HEK293 (cell line): Measurements from ENCODE around the gene TMEM87B.

Source experiments
- CTCF ChIA-PET: fragments of 350-600 bp; formaldehyde crosslinking; extraction: SDS; loops from one replicate; lab custom pipeline; 2021; ENCODE audit warnings: antibody characterized with exemption; lab: Yijun Ruan, JAX
- POLR2A ChIA-PET: fragments of 300-600 bp; formaldehyde crosslinking; extraction: SDS; loops from one replicate; lab custom pipeline; 2020; ENCODE audit warnings: antibody characterized with exemption, inconsistent platforms; lab: Yijun Ruan, JAX
- H3K27ac ChIP-seq: fragments of 200-500 bp; sonication (Bioruptor generic); 2 replicates; pipeline ENCODE4 v1.5.1; 2014; ENCODE audit warnings: low read depth, low read length, control low read depth, inconsistent platforms; ENCODE audit errors: extremely low read depth
- H3K36me3 ChIP-seq, 2 experiments: fragments of 200-500 bp in 1 of 2; sonication (Bioruptor generic) in 1 of 2; 1 replicate in 1 of 2; 2 replicates in 1 of 2; pipeline ENCODE4 v1.5.1; 2014 to 2017; ENCODE audit warnings: inconsistent platforms in 2 of 2, low read length in 2 of 2; ENCODE audit not compliant: control insufficient read depth in 2 of 2, insufficient read depth in 1 of 2
- H3K4me1 ChIP-seq: fragments of 200-500 bp; sonication (Bioruptor generic); 2 replicates; pipeline ENCODE4 v1.5.1; 2014; ENCODE audit warnings: mild to moderate bottlenecking, low read length, inconsistent platforms; ENCODE audit not compliant: control insufficient read depth, insufficient read depth
- H3K4me3 ChIP-seq: 2 replicates; pipeline ENCODE4 v1.5.1; 2011; ENCODE audit warnings: low read depth, mild to moderate bottlenecking, control low read depth, low read length, moderate library complexity
- H3K9me3 ChIP-seq: fragments of 200-500 bp; sonication (Bioruptor generic); 2 replicates; pipeline ENCODE4 v1.5.1; 2014; ENCODE audit warnings: low read depth, low read length, inconsistent platforms; ENCODE audit not compliant: control insufficient read depth, insufficient read depth
- KLF16 ChIP-seq: fragments of 450-650 bp; formaldehyde crosslinking; IDR thresholded peaks from 2 replicates; pipeline ENCODE4 v1.5.1; 2017; ENCODE audit warnings: missing biosample characterization, missing genetic modification characterization
- MEIS1 ChIP-seq: sonication (generic); formaldehyde crosslinking; IDR thresholded peaks from 2 replicates; pipeline ENCODE4 v1.8.1; 2022; ENCODE audit warnings: missing genetic modification reagents, mild to moderate bottlenecking, borderline replicate concordance
- MYNN ChIP-seq: fragments of 450-650 bp; formaldehyde crosslinking; IDR thresholded peaks from 2 replicates; pipeline ENCODE4 v1.5.1; 2016; ENCODE audit warnings: missing biosample characterization, missing genetic modification characterization, borderline replicate concordance
- RBAK ChIP-seq: fragments of 450-650 bp; formaldehyde crosslinking; IDR thresholded peaks from 2 replicates; pipeline ENCODE4 v1.5.1; 2016; ENCODE audit warnings: missing biosample characterization, missing genetic modification characterization
- SCRT2 ChIP-seq: fragments of 450-650 bp; formaldehyde crosslinking; IDR thresholded peaks from 2 replicates; pipeline ENCODE4 v1.5.1; 2016; ENCODE audit warnings: missing biosample characterization, missing genetic modification characterization
- TRIM28 ChIP-seq: IDR thresholded peaks from 2 replicates; pipeline ENCODE4 v1.6.1; 2011; ENCODE audit warnings: low read length, control low read depth, borderline replicate concordance
- ZBTB20 ChIP-seq: fragments of 450-650 bp; formaldehyde crosslinking; IDR thresholded peaks from 2 replicates; pipeline ENCODE4 v1.5.1; 2016; ENCODE audit warnings: missing biosample characterization, missing genetic modification characterization
- ZNF10 ChIP-seq: fragments of 450-650 bp; formaldehyde crosslinking; IDR thresholded peaks from 2 replicates; pipeline ENCODE4 v1.5.1; 2017; ENCODE audit warnings: missing biosample characterization, missing genetic modification characterization
- ZNF112 ChIP-seq: fragments of 450-650 bp; formaldehyde crosslinking; IDR thresholded peaks from 2 replicates; pipeline ENCODE4 v1.5.0; 2017; ENCODE audit warnings: missing biosample characterization, missing genetic modification characterization
- ZNF138 ChIP-seq: fragments of 450-650 bp; formaldehyde crosslinking; IDR thresholded peaks from 2 replicates; pipeline ENCODE4 v1.5.1; 2016; ENCODE audit warnings: missing biosample characterization, missing genetic modification characterization, borderline replicate concordance
- ZNF404 ChIP-seq: fragments of 450-650 bp; formaldehyde crosslinking; IDR thresholded peaks from 2 replicates; pipeline ENCODE4 v1.5.1; 2017; ENCODE audit warnings: missing biosample characterization, missing genetic modification characterization
- ZNF426 ChIP-seq: fragments of 450-650 bp; formaldehyde crosslinking; IDR thresholded peaks from 2 replicates; pipeline ENCODE4 v1.5.1; 2017; ENCODE audit warnings: missing biosample characterization, missing genetic modification characterization, mild to moderate bottlenecking, inconsistent platforms, moderate library complexity
- ZNF610 ChIP-seq: fragments of 450-650 bp; formaldehyde crosslinking; IDR thresholded peaks from 2 replicates; pipeline ENCODE4 v1.5.1; 2016; ENCODE audit warnings: missing biosample characterization, missing genetic modification characterization, borderline replicate concordance
- ZNF701 ChIP-seq: fragments of 450-650 bp; formaldehyde crosslinking; IDR thresholded peaks from 2 replicates; pipeline ENCODE4 v1.5.1; 2016; ENCODE audit warnings: missing biosample characterization, missing genetic modification characterization
- TF ChIP-seq, protein P1 (sequence below): fragments of 450-650 bp; formaldehyde crosslinking; IDR thresholded peaks from 2 replicates; pipeline ENCODE4 v1.5.1; 2017; ENCODE audit warnings: missing biosample characterization, mild to moderate bottlenecking, missing genetic modification characterization, moderate library complexity
- TF ChIP-seq, protein P2 (sequence below): fragments of 450-650 bp; formaldehyde crosslinking; IDR thresholded peaks from 2 replicates; pipeline ENCODE4 v1.5.1; 2016; ENCODE audit warnings: missing biosample characterization, missing genetic modification characterization
- TF ChIP-seq, protein P3 (sequence below): sonication (generic); formaldehyde crosslinking; IDR thresholded peaks from 2 replicates; pipeline ENCODE4 v1.8.1; 2022; ENCODE audit warnings: mild to moderate bottlenecking, moderate library complexity, missing genetic modification reagents
- TF ChIP-seq, protein P4 (sequence below): fragments of 450-650 bp; formaldehyde crosslinking; IDR thresholded peaks from 2 replicates; pipeline ENCODE4 v1.5.1; 2016; ENCODE audit warnings: missing biosample characterization, missing genetic modification characterization

TMEM87B gene

DNA sequence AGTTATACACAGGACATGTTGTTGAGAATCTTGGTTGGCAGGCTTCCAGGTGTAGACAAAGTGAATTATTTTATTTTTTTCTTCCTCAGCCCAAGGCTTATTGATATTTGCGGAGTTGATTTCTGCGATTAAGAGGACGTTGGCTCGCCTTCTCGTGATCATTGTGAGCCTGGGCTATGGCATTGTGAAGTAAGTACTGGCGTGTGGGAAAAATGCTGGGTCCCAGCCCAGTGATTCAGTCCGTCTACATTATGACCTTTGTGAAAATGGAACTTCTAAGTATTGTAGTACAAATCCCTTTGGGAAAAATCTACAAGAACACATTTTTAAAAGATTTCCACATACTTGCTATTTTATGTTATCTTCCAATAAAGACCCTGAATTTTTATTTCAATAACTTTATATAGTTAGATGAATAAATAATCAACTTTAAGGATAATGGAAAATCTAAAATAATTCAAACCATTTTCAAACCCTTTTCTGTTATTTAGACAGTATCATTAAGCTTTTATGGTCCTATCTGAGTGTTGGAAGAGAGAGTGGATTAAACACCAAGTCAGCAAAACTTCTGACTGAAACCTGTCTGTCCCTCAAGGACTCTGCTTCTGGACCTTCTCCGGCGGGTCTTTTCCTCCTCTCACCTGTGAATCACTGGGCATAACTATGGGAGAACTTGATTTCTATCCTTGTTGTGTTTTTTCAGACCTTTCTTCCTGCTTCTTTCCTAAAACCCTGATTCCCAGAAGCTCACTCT lies 31.0 kb downstream of the TMEM87B start:
- POLR2A ChIA-PET = no interaction called here
- H3K4me3 ChIP-seq = no peak overlapping the region
- no peaks in the 10 kb centered on the region for H3K9me3 ChIP-seq
- no peaks in the 10 kb centered on the region for H3K4me1 ChIP-seq
- no peak overlapping the region for H3K27ac ChIP-seq
- CTCF ChIA-PET = interaction anchor here (0.6 kb wide), 1 partner anchor 218 kb away, joined by 5 read pairs; no protein-coding TSS in a partner anchor
- TF ChIP-seq ZNF10 (tag by site-specific recombination) (no peak), RBAK (tag by site-specific recombination) (no peak), ZNF404 (no peak)
- TF ChIP-seq, protein P1, sequence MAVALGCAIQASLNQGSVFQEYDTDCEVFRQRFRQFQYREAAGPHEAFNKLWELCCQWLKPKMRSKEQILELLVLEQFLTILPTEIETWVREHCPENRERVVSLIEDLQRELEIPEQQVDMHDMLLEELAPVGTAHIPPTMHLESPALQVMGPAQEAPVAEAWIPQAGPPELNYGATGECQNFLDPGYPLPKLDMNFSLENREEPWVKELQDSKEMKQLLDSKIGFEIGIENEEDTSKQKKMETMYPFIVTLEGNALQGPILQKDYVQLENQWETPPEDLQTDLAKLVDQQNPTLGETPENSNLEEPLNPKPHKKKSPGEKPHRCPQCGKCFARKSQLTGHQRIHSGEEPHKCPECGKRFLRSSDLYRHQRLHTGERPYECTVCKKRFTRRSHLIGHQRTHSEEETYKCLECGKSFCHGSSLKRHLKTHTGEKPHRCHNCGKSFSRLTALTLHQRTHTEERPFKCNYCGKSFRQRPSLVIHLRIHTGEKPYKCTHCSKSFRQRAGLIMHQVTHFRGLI (tag by site-specific recombination) = no peak
- TF ChIP-seq, protein P2, sequence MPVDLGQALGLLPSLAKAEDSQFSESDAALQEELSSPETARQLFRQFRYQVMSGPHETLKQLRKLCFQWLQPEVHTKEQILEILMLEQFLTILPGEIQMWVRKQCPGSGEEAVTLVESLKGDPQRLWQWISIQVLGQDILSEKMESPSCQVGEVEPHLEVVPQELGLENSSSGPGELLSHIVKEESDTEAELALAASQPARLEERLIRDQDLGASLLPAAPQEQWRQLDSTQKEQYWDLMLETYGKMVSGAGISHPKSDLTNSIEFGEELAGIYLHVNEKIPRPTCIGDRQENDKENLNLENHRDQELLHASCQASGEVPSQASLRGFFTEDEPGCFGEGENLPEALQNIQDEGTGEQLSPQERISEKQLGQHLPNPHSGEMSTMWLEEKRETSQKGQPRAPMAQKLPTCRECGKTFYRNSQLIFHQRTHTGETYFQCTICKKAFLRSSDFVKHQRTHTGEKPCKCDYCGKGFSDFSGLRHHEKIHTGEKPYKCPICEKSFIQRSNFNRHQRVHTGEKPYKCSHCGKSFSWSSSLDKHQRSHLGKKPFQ (tag by site-specific recombination) = no peak
- peaks cover 0 to 80% of the 10 kb centered on the region in 2 experiments; a peak in 1 of 3 replicates for H3K36me3 ChIP-seq

DNA sequence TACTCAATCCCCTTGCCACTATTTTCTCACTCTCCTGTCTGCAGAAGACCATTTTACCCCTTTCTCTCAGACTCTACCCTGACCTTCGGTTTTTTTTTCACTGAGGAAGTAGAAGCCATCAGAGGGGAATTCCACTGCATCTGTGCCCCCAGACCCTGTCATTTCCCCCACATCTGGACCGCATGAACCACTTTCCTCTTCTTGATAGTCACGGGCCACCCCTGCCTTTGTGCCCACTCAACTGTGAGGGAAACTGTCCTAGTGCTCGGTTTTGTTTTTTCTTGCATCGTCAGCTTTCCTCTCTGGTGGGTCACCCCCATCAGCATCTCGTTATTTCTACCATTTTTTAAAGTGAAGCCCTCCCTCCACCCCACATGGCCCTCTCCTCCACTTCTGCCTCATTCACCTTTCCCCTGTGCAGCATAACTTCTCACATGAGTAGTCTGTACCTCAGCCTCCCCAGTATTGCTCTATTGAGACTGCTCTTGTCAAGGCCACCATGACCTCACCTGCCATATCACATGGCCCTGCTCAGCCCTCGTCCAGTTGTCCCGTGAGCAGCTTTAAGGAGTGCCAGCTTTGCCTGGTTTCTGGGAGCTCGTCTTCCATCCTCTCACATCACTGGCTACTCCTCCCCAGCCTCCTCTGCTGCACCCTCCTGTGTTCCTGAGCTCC lies 32.4 kb downstream of the TMEM87B start:
- H3K4me3 ChIP-seq = no peak overlapping the region
- ChIA-PET POLR2A (no interaction called here), CTCF (no interaction called here)
- peaks cover 0 to 66% of the 10 kb centered on the region in 2 experiments; a peak in 1 of 3 replicates for H3K36me3 ChIP-seq
- H3K4me1 ChIP-seq = no peaks in the 10 kb centered on the region
- H3K9me3 ChIP-seq = no peaks in the 10 kb centered on the region
- TF ChIP-seq MYNN (tag by site-specific recombination) = no peak
- no peak for TF ChIP-seq ZNF426 (tag by site-specific recombination)
- no peak for TF ChIP-seq MEIS1
- TF ChIP-seq, protein P3, sequence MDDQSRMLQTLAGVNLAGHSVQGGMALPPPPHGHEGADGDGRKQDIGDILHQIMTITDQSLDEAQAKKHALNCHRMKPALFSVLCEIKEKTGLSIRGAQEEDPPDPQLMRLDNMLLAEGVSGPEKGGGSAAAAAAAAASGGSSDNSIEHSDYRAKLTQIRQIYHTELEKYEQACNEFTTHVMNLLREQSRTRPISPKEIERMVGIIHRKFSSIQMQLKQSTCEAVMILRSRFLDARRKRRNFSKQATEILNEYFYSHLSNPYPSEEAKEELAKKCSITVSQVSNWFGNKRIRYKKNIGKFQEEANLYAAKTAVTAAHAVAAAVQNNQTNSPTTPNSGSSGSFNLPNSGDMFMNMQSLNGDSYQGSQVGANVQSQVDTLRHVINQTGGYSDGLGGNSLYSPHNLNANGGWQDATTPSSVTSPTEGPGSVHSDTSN (CRISPR knock-in tag) = no peak
- TF ChIP-seq, protein P1 (tag by site-specific recombination) = no peak
- no peak for TF ChIP-seq KLF16
- no peak for TF ChIP-seq ZNF701 (tag by site-specific recombination)
- no peak for TF ChIP-seq TRIM28
- TF ChIP-seq ZNF610 (tag by site-specific recombination) = no peak
- no peak for TF ChIP-seq ZNF138
- no peak for TF ChIP-seq ZNF404
- no peak for TF ChIP-seq SCRT2 (tag by site-specific recombination)
- TF ChIP-seq, protein P4, sequence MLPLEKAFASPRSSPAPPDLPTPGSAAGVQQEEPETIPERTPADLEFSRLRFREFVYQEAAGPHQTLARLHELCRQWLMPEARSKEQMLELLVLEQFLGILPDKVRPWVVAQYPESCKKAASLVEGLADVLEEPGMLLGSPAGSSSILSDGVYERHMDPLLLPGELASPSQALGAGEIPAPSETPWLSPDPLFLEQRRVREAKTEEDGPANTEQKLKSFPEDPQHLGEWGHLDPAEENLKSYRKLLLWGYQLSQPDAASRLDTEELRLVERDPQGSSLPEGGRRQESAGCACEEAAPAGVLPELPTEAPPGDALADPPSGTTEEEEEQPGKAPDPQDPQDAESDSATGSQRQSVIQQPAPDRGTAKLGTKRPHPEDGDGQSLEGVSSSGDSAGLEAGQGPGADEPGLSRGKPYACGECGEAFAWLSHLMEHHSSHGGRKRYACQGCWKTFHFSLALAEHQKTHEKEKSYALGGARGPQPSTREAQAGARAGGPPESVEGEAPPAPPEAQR (tag by site-specific recombination) = no peak
- no peak for TF ChIP-seq ZNF112
- no peak for TF ChIP-seq ZBTB20 (tag by site-specific recombination)
- H3K27ac ChIP-seq = no peak overlapping the region
